ENCODE measurements around the gene PLEKHA5.

GRCh38 chr12:19412844-19413243 is 283.3 kb downstream of the PLEKHA5 start:
- TF ChIP-seq CTCF (conservative IDR thresholded peaks at IDR 0.05; ENCODE audit: low read depth, low read length): no peak
- TF ChIP-seq EZH2 (IDR thresholded peaks at IDR 0.05; ENCODE audit: borderline replicate concordance, low read depth, low read length, poor library complexity, severe bottlenecking): no peak

Data from A673 (cell line).